Bone marrow (tissue), 2 donors: ENCODE data around the gene ITGB4.

Experiments
- DNase-seq, 2 donors: peaks; one replicate each; lab custom pipeline; 2025; lab: John Stamatoyannopoulos, UW

ITGB4 gene

DNA sequence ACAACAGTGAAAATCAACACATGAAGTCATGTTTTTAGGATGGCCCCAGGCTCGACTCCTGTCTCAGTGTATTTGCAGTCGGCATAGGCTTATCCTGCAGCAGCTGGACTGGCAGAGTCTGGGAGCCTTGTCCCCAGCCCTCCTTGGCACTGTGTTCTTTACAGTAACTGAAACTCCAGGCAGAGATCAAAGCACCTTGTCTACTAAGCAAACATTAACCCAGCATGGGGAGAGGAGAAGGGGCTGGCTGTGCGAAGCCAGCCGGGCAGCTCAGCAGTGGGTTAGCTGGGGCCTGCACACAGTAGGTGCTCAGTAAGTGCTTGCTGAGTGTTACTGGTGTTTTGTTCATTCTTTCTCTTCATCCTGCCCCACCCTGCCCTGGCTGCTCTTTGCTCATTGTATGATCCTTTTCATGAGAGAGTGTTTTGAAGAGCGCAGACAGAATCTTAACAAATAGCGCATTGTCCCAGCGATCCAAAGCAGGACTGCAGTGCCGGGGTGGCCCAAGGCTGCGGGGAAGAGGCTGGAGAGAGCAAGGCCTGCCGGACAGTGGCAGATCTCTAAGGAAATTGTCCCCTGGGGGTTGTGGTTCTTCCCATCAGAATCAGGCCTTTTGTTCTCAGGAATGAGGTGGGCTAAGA, 23.5 kb upstream of the ITGB4 start:
- no peak for DNase-seq

GRCh38 chr17:75698659-75699058, 22.6 kb upstream of the ITGB4 start:
- DNase-seq = no peak

DNA sequence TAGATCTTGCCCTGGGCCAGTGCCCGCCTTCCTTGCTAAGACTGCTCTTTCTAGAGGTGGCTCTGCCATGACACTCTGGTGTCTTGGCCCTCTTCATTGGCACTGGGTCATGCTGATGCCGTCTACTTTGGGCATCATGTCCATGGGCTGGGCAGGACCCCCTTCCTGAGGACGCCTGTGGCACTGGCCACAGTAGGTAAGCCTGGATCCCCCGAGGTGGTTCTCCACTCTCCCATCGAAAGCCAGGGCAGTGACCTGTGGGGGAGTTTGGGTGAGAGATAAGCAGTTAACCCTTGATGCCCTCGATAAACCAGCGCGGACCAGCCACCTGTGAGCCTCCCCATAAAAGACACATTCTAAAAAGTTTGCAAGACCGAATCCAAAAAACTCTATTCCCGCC, 20.0 kb upstream of the ITGB4 start:
- no peak for DNase-seq

GRCh38 chr17:75703191-75703590, 18.1 kb upstream of the ITGB4 start:
- no peak for DNase-seq

GRCh38 chr17:75703591-75703990, 17.7 kb upstream of the ITGB4 start:
- DNase-seq = no peak

DNA sequence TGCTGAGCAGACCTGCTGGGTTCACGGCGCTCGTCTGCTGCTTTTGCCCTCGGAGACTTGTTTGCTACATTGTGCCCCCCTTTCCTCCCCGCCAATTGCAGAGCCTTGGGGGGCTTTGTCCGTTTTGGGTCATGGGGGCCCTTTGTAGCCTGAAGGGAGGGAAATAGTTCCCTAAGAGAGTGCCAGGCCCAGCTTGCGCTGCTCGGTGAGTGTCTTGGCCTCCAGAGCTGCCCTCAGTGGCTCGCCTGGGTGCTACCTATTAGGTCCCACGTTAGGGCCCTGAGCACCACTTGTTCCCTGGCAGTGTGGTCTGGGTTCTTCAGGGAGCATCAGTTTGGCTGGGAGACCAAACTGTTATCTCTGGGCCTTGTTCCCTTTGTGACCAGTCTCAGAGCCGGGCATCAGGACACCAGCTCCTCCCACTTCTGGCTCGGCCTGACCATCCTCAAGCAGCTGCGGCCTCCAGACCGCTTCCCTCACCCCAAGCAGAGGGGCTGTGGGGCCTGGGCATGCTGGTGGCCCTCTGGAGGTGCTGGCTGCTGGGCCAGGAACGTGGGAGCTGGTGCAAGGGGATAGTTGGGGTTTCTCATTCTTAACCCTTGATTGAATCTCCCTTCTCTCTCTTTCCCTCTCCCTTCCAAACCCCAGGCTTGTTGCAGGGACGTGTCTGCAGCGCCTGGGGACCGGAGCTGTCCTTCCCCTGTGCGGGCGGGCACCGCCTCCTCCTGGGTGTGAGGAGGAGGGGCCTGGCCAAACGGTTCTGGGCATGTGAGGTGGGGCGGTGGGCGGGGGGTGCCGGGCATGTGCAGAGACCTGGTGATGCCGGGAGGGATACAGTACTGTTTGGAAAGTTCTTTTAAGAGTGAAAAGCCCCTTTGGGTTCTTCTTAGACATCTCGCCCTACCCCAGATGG, 16.0 kb upstream of the ITGB4 start:
- no peak for DNase-seq

DNA sequence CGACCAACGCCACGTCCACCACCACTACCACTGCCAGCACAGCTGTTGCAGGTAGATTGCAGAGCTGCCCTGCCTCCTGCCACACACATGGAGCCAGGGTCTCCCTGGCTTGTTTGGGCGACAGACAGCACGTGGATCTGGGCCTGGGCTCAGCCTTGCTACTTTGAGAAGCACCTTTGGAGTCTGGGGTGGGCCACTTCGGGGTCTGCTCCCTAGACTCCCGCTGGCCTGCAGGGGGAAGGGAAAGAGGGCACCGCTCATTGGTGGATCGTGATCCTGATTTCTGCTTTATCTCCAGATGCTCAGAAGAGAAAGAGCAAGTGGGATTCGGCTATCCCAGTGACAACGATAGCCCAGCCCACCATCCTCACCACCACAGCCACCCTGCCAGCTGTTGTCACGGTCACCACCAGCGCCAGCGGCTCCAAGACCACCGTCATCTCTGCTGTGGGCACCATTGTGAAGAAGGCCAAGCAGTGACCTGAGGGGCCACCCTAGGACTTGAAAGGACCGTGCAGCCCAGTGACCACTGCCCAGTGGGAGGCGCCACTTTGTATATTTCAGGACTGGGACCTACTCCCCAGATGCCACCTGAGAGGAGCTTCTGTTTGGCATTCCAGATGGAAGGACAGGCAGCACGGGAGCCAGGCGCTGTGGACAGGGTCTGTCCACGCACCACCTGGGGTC, 15.1 kb upstream of the ITGB4 start:
- no peak for DNase-seq

DNA sequence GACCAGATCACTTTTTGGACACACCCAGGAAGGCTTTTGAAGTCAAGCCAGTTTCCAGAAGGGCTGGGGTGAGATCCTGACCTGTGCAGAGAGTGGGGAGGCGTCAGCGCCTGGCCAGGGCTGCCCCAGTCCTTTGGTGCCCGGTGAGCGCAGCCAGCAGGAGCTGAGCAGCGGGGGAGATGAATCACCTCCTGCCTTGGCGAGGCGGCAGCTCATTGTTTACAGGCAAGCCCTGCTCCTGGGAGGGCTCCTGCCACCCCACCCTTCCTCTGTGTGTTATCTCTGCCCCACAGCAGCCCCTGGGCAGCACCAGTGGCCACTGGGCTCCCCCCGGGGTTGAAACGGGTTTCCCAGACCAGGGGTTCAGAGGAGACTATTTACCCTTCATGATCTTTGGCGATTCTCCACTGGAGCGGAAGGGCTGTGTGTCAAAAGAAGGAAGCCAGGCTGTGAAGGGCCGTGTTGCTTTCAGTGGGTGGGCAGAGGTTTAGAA, 14.1 kb upstream of the ITGB4 start:
- DNase-seq = no peak

DNA sequence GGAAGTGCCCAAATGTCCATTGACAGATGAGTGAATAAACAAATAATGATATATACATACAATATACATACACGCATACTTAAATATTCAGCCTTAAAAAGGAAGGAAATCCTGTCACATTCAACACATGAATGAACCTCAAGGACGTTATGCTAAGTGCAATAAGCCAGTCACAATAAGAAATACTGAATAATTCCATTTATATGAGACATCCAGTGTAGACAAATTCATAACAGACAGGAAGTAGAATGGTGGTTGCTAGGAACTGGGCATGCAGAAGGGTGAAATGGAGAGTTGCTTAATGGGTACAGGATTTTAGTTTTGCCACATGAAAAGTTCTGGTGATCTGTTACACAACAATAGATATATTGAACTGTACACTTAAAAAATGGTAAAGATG, 8.8 kb upstream of the ITGB4 start:
- no peak for DNase-seq

DNA sequence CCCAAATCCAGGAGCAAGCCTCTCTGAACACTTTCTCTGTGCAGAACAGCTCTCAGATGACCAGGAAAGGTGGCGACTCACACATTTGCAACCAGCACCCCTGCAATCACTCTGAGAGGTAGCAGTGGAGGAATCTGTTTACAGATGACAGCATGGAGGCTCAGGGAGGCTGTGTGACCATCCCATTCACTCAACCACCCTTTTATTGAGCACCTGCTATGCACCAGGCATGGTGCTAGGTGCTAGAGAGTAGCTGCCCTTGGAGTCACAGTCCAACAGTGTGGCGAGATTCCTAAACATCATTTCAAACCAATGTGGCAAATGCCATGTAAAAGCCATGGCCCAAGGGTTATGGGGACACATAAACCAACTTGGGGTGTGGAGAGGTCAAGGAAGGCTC, 1.5 kb upstream of the ITGB4 start:
- no peak for DNase-seq

DNA sequence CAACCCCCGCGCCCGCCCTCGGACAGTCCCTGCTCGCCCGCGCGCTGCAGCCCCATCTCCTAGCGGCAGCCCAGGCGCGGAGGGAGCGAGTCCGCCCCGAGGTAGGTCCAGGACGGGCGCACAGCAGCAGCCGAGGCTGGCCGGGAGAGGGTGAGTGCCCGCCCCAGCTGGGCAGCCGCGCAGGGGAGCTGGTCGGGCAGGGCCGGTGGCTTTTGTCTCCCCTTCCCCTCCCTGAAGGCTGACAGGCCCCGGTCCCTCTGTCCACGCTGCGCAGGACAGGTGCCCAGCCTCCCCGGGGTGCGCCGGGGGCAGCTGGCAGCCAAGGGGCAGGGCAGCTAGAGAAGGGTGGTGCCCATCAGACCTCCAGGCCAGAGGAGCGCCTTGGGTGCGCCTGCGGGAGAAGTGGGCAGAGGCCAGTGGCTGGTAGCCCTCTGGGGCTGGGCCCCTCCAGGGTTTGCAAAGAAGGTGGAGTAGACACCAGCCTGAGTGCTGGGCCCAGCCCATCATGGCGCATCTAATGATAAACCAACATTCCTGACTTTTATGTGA, 278 bp downstream of the ITGB4 start:
- DNase-seq = no peak

DNA sequence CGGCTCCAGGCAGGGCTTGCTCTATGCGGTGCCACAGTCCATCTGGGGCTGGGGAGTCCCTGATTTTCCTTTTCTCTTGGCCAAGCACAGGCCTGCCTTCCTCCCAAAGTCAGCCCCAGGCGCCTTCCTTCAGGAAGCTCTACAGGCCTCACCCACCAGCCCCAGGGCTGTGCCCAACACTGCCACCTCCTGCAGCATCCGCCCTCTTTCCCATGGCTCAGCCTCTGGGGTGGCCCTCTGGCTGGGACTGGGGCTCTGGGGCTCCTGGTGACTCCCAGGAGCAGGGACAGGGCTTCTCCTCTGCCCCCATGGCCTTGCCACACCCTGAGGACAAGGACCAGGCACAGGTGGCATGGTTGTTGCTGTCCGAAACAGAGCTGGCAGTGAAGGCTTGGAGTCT, 817 bp downstream of the ITGB4 start:
- no peak for DNase-seq

GRCh38 chr17:75722542-75723095, 1.4 kb downstream of the ITGB4 start:
- no peak for DNase-seq

- DNase-seq = no peak
These were observed 2.1 kb downstream of the ITGB4 start for GRCh38 chr17:75723171-75723930.

GRCh38 chr17:75724016-75725003, 3.1 kb downstream of the ITGB4 start:
- DNase-seq = no peak

DNA sequence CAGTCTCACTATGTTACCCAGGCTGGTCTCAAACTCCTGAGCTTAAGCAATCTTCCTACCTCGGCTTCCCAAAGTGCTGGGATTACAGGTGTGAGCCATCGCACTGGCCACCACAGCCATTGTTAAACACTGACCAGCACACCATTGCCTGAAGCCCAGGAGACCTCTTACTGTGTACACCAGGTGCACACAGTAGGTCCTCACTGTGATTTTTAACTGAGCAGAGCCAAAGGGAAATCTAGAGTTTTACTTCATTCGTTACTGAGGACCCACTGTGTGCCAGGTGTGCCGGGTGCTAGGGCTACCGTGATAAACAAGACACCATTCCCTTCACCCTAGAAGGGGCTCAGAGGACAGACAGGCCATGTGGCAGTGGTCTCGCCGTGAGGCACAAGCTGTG, 4.2 kb downstream of the ITGB4 start:
- no peak for DNase-seq

- DNase-seq = no peak
These were observed 6.1 kb downstream of the ITGB4 start for GRCh38 chr17:75727391-75727790.

- no peak for DNase-seq
These were observed 8.1 kb downstream of the ITGB4 start for GRCh38 chr17:75729351-75729750.

GRCh38 chr17:75730065-75730464, 8.8 kb downstream of the ITGB4 start:
- DNase-seq = no peak

- DNase-seq = no peak
These were observed 9.9 kb downstream of the ITGB4 start for GRCh38 chr17:75731086-75731715.
